ENCODE data around the gene CAPN3.

The CAPN3 gene

GRCh38 chr15:42373936-42374335, 14.6 kb downstream of the CAPN3 start:
- no peak for DNase-seq (ENCODE audit: low read depth in 2 of 2)
- no peak for TF ChIP-seq CTCF (IDR thresholded peaks at IDR 0.05; ENCODE audit: low read depth, low read length)
- H3K4me3 ChIP-seq (replicated peaks in 1 of 2; ENCODE audit: low read depth in 2 of 2, low read length in 2 of 2) = no peak overlapping the region

GRCh38 chr15:42374810-42375209, 15.5 kb downstream of the CAPN3 start:
- no peak overlapping the region for H3K4me3 ChIP-seq (replicated peaks in 1 of 2; ENCODE audit: low read depth in 2 of 2, low read length in 2 of 2)
- DNase-seq (ENCODE audit: low read depth in 2 of 2) = no peak
- TF ChIP-seq CTCF (IDR thresholded peaks at IDR 0.05; ENCODE audit: low read depth, low read length) = no peak

- no peak overlapping the region for H3K4me3 ChIP-seq (replicated peaks in 1 of 2; ENCODE audit: low read depth in 2 of 2, low read length in 2 of 2)
- TF ChIP-seq CTCF (IDR thresholded peaks at IDR 0.05; ENCODE audit: low read depth, low read length) = no peak
- no peak for DNase-seq (ENCODE audit: low read depth in 2 of 2)
Measured at GRCh38 chr15:42375252-42375651, 16.0 kb downstream of the CAPN3 start.

DNA sequence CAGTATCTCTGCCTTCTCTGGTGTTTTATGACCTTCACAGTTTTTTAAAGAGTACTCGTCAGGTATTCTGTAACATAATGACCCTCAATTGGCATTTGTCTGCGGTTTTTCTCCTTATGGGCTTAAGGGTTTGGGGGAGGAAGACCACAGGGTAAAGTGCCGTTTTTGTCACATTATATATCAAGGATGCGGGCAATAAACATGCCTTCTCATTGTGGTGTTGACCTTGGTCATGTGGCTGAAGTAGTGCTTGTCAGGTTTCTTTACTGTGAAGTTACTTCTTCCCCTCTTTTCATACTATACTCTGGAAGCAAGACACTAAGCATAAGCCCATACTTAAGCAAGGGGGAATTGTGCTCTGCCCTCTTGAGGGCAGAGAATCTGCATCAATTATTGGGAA, 16.6 kb downstream of the CAPN3 start:
- DNase-seq (ENCODE audit: low read depth in 2 of 2) = no peak
- no peak overlapping the region for H3K4me3 ChIP-seq (replicated peaks in 1 of 2; ENCODE audit: low read depth in 2 of 2, low read length in 2 of 2)
- no peak for TF ChIP-seq CTCF (IDR thresholded peaks at IDR 0.05; ENCODE audit: low read depth, low read length)

- TF ChIP-seq CTCF (IDR thresholded peaks at IDR 0.05; ENCODE audit: low read depth, low read length) = no peak
- no peak for DNase-seq (ENCODE audit: low read depth in 2 of 2)
- no peak overlapping the region for H3K4me3 ChIP-seq (replicated peaks in 1 of 2; ENCODE audit: low read depth in 2 of 2, low read length in 2 of 2)
Measured at GRCh38 chr15:42378011-42378410, 18.7 kb downstream of the CAPN3 start.

DNA sequence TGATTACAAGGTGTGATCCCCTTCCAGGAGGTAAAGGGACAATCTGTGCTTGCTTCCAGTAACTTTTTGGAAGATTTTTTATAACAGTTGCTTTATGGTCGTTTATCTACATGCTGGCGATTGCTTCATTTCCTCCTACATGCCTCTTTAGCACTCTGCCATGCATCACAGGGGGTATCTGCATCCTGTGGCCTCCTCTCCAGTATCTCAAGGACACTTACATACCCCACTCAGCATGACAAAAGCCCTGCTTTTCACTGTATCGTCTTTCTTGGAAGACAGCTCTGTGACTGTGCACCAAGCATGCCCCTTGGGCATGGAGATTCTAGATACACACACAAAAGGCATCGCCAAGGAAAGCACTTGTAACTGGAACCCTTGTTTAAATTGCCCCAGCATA, 25.3 kb downstream of the CAPN3 start:
- DNase-seq (ENCODE audit: low read depth in 2 of 2) = peak in 1 of 2 donors; percentile 12
- H3K4me3 ChIP-seq (replicated peaks in 1 of 2; ENCODE audit: low read depth in 2 of 2, low read length in 2 of 2) = no peak overlapping the region
- no peak for TF ChIP-seq CTCF (IDR thresholded peaks at IDR 0.05; ENCODE audit: low read depth, low read length)

DNA sequence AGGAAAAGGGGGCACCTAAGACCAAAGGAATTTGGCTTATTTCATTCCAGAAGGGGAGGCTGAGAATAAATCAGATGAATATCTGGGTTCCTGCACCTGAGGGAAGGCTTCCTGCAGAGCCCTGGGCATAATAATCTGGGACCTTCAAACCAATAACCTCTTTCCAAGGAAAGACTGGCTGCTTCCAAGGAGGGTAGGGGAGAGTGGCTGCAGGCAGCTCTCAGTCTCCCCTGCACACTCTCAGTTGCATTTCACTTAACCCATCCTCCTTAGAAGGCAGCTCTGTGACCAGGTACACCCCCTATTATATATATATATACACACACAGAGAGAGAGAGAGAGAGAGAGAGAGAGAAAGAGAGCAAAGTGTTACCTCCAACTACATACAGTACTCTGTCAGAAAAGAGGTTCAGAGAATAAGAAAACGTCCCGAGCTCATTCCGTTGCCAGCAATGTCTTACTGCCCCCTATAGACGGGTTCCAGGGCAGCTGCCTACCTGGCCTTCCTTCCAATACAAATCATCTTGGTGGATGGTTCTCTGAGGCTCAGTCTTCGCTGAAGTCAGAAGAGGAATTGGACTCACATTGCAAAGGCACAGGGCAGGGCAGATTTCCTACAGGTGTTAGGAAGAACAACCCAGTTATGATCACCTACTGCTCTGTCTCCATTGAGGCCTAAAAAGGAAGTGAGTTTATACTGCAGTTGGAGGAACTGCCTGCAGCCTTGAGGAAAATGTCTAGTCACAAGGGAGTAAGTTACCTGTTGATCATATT, 26.1 kb downstream of the CAPN3 start:
- DNase-seq (ENCODE audit: low read depth in 2 of 2) = peak; percentile 72
- H3K4me3 ChIP-seq (replicated peaks in 1 of 2; ENCODE audit: low read depth in 2 of 2, low read length in 2 of 2) = no peak overlapping the region
- peak; percentile 89 for TF ChIP-seq CTCF (IDR thresholded peaks at IDR 0.05; ENCODE audit: low read depth, low read length)
